DLD1 (cell line): Measurements from ENCODE around the gene HOXB4.

Experiments used
- in situ Hi-C: cut with HindIII; loops from 2 replicates; pipeline ENCODE4 v1.10.0; 2017; ENCODE audit warnings: low sequenced_read_pairs

The HOXB4 gene

DNA sequence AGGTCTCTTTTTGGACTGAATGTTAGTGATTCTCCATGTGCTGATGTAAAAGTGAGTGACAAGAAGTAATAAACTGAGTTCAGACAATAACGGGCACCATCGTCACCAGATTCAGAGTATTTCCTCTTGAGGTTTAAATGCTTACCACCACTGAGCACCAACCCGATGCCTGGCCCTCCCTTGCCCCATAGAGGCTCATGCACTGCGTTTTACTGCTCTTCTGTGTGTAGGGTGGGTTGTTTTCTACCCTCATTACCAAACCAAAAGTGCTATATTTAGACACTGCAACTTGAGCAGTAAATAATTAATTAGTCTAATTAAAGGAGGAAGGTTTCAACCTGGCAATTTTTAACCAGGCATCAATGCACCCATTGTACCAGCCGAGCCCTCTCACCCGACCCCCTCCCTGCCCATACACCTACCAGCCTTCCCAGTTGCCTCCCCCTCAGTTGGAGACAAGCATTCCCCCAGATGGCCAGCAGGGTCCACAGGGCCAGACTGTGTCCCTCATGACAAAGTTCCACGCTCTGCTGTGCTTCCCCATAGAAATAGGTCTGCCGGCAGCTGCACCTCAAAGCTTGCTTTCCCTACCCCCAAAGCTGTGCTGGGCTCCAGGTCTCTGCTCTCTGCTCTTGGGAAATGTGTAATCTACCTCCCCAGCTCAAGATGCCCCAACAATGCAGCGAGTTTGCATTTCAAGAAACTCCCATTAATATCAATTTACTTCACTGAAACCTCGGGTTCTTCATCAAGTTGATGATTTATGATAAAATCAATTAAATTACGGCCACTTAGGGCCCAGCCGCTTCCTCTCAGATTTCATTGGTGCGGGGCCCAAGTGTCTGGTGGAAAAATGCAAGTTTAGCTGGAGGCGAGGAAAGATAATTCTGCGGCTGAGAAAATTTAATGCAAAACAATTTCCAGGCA lies 16.0 kb downstream of the HOXB4 start:
- in situ Hi-C loops = no loop called here

DNA sequence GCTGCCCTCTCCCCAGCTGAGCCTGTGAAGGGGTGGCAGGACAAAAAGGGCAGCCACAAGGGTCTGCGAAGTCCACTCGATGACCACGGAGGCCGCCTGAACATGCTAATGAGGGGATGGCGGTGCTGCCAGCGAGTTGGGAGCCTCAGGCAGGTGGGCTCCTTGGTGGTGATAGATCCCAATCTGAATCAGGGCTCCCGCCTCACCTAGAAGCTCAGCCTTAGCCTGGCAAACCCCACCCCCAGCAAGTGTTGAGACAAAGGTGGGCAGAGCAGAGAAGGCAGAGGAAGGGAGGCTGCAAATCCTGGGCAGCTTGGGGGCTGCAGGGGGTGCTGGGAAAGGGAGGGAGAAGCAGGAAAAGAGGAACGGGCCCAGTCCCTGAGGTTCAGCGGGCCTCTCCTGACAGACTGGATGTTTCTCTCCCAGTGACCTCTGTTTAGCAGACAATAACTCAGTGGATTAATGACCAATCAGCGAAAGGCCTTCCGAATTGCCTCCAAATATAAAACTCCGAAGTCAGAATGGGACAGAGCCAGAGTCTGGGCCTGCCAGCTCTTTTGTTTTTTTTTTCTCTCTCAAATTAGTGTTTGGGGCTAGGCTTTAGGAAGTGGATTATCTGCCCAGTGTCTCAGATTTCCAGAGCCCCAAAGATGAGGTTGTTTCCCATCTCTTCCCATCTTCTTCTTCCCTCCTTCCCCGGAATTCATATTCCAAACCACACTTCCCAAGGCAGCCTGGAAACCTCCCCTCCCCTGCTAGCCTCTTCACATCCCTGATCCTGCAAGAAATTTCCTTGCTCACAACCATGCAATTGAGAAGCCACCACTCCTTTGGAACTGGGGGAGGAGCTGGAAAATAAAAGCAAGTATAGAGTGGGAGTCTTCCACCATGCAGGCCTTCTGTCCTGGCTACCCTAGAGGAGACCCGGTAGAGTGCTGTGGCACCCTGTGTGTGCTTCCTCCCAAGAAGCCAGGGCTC lies 18.0 kb downstream of the HOXB4 start:
- in situ Hi-C loops = no loop called here

DNA sequence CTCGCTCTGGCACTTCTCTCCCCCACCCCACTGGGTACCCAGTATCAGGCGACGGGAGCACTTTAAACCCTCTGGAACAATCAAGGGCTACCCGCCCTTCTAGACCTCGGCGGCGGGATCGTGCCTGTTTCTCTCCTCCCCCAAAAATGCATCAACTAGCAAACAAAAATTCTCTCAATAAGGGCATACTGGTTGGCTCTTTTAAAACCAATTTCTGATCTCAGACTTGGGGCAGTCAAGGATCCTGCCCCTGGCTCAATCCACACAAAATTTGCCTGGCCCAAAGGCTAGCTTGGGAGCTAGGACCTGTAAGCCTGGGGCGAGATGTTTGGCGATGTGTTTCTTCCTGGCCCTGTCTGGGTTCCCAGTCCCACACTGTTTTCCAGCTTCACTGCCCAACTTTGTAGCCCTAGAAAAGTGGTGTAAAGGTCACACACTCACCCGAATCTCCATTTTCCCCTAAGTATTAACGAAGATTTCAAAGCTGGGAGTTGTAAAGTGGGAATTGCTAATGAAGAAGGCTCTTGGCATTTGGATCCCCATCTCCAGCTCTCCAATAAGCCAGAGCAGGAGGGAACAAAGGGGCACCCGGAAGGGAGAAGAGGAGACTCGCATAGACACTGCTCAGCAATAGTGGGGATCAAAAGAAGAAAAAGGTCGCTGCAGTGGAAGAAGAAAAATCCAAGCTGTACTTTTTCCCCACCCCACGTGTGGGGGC lies 18.9 kb downstream of the HOXB4 start:
- in situ Hi-C loops = no loop called here

DNA sequence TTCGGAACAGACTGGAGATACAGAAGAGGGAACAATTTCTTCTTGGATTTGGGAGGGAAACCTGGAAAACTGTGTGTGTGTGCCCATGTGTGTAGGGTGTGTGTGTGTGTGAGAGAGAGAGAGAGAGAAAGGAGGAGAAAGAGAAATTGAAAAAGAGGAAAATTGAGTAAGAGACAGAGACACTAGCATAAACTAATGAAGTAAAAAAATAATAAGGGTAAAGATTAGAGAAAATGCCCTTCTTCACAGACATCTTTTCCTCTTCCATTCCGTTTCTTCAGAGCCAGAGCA lies 19.4 kb downstream of the HOXB4 start:
- in situ Hi-C loops = no loop called here

DNA sequence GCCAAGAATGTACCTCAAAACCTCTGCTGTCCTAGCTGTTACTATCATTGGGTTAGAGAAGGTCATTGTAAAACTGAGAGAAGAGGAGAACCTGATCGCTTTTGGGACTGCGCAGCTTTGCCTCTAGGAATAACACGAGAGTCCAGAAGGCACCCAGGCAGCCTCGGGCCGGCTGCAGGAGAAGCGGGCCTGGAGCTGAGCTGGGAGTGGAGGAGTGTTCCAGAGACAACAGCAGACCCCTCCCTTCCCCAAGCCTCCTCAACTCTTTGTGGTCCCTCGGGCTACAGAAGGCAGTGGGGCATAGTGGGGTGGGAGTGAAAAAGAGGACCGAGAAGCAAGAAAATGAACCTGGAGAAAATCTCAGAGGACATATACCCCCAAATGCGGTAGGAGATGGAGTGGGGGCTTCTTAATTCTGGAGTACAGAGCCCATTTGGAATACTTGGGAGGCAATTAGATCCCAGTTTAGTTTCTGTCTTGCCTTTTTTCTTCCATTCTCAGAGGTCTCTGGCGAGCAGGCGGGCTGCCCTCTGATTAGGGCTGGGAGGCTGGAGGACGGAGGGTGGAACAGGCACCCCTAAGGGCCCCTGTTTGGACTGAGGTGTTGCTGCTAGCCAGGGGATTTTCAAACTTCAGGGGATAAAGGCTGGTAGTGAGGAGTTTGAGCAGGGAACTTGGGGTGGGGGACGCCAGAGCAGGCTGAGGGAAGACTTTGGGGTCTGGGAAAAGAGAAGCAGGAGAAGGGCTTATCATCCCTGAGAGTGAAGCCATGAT lies 19.9 kb downstream of the HOXB4 start:
- in situ Hi-C loops = no loop called here

DNA sequence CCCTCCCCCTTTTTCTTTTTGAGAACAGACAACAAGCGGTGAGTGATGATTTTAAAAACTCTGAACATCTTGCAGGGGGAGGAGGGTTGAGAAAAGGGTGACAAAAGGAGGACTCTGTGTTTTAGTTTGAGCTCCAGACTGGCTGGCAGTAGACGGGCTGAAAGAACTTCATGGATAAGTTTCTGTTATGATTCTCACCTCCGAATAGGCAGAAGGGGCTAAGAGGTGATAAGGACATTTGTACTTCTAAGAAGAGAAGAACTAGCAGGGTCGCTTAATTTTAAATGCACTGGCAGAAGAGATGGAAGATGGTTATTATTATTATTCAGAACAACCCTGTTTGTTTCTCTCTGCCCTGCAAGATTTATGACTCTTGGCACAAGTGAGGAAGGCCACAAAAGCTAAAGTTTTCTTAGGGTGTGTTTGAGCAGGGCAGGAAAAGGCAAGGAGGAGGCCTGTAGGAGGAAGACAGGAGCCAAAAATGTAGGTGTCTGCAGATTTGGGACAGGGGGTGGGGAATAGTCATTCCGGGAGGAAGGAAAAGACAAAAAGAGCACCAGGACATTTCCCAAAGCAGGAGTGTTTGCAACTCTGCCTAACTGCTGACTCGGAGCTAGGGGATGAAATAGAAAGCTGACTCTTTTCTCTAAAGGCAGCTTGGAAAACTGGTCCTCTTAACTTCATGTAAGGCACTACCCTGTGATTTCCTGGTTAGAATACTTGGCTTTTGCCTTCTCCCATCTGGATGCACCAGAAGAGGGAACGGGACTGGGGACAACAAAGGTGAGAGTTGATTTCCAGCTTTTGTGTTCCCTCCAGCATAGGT lies 21.4 kb downstream of the HOXB4 start:
- in situ Hi-C loops = no loop called here

DNA sequence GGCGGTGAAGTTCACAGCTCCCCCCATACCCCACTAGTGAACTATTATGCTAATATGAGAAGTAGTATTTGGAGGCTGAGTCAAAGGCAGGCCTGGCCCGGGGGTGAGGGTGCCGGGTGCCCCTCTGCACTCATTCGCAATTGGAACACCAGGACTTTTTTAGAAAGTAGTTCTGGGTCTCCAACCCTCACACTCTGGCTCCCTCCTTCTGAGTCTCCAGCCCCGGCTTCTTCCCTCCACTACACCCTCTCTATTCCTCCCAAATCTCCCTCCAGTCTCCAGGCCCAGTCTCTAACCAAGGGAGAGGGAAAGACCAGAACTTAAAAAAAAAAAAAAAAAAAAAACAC lies 21.9 kb downstream of the HOXB4 start:
- in situ Hi-C loops = no loop called here

DNA sequence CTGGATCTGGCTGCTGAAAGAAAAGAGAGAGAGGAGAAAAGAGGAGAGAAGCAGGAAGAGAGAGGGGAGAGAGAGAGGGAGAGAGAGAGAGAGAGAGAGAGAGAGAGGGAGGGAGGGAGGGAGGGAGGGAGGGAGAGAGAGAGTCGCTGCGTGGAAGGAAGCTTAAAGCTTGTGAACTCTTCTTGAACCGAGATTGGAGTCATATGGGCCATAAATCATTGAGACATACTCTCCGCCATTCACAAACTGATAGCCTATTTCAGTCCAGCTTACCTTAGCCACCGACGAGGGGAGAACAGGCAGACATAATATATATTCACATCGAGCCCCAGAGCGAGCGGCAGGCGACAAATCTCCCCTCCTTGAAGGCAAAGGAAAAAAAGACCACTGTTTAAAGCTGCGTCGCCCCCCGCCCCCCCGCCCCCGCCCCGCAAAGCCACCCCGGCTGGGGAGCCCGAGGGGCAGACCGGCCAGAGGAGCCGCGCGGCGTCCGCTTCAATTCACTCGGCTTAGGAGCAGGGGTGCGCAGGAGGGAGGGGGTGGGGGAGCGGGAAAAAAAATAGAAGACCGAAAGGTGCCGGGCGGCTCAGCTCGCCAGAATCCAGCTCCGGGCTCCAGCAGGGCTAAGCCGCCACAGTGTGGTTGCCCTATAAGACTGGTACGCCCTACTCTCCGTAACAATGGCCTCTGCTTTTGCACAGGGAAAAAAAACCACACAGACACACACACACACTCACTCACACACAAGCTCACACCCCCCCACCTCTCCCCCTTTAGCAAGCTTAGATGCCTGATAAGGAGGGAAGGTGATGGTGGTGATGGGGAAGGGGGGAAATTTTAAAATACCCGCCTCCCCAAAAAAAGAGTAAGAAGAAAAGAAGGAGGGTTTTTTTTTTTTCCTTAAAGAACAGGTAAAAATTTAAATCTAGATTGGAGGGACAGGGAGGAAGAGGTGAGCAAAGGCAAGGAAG lies 22.6 kb downstream of the HOXB4 start:
- in situ Hi-C loops = no loop called here

DNA sequence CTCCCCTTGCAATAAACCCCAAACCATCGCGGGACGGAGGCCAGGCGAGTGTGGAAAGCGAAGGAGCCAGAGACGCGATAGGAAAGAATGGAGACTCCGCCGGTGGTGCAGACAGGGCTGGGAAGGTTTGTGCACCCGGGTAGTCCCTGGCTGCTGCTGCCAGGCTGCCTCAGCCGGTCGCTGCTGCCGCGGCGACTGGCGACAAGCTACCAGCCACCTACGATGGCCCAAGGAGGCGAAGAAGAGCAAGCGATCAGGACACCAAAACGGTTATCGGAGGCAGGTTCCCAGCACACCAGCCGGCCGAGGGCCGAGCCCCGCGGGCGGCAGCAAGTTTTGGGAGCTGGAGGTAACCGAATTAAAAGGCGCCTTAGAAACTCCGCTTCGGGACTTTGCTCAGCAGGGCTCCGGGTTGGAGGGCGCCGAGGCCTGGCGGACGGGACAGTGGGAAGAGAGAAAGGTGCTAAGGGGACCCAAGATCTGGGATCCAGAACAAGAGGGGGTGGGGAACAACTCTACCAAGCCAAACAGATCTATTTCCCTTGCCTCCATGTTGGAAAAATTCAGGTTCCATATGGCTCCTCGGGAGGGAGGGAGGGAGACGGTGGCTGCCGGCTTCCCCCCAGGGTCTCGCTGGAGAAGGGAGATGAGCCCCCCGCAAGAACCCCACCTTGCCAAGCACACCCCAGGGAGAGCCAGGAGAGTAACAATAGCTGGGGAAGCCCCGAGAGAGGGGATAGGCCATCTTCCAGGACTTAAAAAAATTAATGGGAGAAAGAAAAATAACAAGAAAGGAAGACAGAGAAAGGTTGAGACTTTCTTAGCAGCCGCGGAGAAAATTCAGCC lies 23.5 kb downstream of the HOXB4 start:
- in situ Hi-C loops = no loop called here

DNA sequence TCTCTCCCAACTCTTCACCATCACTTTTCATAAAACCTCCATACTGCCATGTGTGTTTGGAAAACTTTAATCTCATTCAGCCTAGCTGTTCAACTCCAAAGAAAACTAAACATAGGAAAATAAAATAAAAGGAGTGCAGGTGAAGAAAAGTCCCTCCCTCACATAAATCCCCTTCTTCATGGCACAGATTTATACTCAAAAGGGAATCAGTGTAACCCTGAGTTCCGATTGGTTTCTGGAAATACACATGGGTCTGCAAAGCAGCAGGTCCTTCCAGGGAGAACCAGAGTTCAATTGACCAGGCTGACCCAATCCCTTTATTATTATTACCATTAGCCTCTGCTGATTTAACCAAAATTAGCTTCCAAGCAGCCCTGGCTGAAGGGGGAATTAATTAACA lies 24.3 kb downstream of the HOXB4 start:
- in situ Hi-C loops = no loop called here

DNA sequence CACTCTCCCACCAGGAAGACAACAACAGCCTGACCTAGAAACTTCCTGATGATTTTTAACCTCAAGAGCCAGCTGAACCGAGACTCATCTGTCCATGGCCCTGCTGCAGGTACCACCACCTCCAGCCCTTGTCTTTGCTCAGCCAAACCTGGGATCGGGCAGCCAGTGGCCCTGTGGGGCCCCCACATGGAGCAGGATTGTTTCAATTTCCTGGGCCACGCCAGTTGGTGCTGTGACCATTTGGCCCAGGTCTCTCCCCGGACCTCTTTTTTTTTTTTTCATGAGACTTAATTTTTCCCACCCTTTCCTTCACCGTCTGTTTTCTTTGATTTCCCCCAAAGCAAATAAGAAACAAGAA lies 25.0 kb downstream of the HOXB4 start:
- in situ Hi-C loops = no loop called here

DNA sequence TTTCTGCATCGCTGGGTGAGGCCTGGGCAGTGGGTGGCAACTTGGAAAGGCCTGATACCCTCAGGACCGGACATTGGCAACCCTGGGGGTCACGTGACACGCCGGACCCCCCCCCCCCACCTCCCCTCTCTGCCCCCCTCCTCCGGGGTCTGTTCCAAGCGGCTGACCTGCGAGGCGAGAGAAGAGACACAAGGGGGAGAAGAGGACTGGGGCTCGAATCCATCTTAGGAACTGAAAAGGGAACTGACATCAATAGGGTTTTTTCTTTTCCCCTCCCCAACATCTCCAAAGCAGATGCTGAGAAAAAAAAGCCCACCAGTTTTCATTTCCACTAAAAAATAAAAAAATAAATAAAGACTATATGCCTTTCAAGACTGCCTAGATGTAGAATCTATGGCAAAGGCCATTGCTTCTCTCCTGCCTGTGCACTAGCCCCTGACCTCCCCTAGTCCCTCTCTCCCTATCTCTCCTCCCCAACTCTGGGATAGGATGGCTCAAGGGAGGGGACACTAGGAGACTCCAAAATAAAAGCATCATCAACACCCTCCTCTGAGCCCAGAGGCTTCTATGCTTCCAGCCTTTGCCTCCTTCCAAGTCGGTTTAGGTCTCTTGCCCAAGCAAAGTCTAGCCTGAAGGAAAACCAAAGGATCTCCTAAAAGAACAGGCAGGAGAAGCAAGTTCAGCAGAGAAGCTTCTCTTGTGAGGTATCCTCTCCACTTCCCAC lies 25.5 kb downstream of the HOXB4 start:
- in situ Hi-C loops = no loop called here

DNA sequence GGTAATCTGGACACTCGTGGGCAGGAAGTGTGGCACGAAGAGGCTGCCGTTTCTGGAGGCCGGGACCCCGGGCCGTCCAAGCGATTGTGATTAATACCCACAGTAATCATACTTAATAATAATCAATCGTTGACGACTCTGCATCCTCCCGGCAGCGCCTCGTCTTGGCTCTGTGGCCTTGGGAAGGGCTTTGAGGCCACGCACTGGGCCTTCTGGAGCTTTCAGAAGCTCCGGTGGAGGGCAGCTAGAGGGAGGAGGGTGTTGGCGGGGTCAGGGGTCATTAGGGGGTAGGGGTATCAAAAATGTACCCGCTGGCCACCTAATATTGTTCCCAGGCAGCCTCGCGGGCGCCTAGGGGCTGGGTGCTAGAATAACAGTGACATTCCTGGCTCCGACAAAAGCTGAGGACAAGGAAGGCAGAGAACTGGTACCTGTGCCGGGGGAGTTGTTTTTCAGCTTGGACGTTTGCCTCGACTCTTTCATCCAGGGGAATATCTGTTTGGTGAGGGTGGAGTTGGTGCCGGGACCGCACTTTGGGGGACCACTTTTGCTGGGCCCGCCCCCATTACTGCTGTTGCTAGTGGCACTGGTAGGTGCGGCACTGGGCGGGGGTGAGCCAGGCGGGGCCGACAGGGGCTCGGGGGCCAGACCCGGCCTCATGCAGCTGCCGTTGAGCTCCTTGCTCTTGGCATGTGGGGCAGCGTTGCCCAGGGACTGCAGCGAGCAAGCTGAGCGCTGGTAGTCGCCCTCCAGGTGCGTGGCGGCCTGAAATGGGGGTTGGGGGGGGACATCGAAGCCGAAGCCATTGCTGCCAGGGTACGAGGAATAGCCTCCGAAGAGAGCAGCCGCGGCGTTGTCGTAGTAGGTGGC lies 26.3 kb downstream of the HOXB4 start:
- in situ Hi-C loops = no loop called here

DNA sequence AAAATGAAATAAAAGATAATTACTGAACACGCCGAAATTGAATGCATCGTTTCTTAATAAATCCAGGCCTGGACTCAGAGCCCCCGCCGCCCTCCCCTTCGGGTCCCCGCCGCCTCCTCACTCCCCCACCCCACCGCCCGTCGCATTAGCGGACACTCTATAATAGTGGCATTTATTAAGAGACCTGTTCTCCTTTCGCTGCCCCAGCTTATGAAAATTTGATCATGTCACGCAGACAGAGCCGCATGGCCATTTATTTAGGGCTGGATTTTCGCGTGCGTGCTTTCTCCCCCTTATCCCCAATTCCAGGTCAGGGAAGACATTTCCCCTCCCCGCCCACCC lies 27.0 kb downstream of the HOXB4 start:
- in situ Hi-C loops = no loop called here

DNA sequence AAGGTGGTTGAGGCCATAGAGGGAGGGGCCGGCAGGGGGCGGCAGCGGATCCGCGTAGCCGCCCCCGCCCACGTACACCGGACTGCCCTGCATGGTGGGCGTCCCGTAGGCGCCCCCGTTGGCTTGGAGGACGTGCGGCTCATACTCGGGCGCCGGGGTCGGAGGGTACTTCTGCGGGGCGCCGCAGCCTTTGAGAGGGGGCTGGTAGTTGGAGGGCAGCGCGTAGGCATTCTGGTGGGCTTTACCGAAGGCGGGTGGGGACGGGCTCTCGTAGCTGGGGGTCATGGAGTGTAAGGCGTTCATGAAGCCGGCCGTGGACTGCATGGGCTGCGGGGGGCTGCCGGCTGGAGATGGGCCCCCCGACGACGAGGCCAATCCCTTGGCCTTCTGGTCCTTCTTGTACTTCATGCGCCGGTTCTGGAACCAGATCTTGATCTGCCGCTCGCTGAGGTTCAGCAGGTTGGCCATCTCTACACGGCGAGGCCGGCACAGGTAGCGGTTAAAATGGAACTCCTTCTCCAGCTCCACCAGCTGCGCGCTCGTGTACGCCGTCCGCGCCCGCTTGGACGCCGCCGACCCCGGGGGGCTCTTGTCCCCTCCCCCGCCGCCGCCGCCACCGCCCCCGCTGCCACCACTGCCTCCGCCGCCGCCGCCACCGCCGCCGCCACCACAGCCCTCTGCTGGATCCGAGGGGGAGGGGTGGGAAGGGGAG lies 27.5 kb downstream of the HOXB4 start:
- in situ Hi-C loops = no loop called here
